Endothelial cell of umbilical vein (primary cell): ENCODE results near the gene SPATA33. TPM values are rescaled to one million over a fixed set of nuclear protein-coding genes. Genes with fewer than 3 reads are reported as not detected.

Experiments used
- BruUV-seq: library from RNA; stranded (reverse); fragments of 400-500 nt; replicated peaks from 2 replicates; lab custom pipeline; 2021; lab: Mats Ljungman, UMichigan
- CTCF ChIA-PET: fragments of 300-600, 350-600 bp; sonication (Branson Sonifier 250); formaldehyde crosslinking; loops from one replicate; lab custom pipeline; 2021; ENCODE audit warnings: antibody characterized with exemption, inconsistent platforms; lab: Charles Lee
- POLR2A ChIA-PET: fragments of 300-600, 350-600 bp; sonication (Branson Sonifier 250); formaldehyde crosslinking; loops from one replicate; lab custom pipeline; 2021; ENCODE audit warnings: antibody characterized with exemption, inconsistent platforms; lab: Charles Lee
- DNase-seq: peaks from one replicate; pipeline ENCODE4 v3.0.0-alpha.2; 2011; ENCODE audit warnings: low read depth, low spot score
- FAIRE-seq: peaks from 2 replicates; lab custom pipeline; 2011; peaks lifted over from hg19 to GRCh38; lab: Jason Lieb, UNC
- H2AFZ ChIP-seq: 2 replicates; pipeline ENCODE4 v1.6.0; 2012; ENCODE audit warnings: low read depth, low read length, control low read depth, inconsistent platforms
- H3K27ac ChIP-seq: 2 replicates; pipeline ENCODE4 v1.5.1; 2011; ENCODE audit warnings: low read depth, mild to moderate bottlenecking, control low read depth, low read length, moderate library complexity; ENCODE audit not compliant: insufficient read depth
- H3K27me3 ChIP-seq, 2 experiments: 2 replicates each; pipeline versions ENCODE4 v1.6.0 to v1.6.1; 2011; ENCODE audit warnings: low read length in 2 of 2, mixed read lengths in 1 of 2; ENCODE audit not compliant: control insufficient read depth in 2 of 2, insufficient read depth in 2 of 2
- H3K36me3 ChIP-seq, 2 experiments: 2 replicates in 1 of 2; 3 replicates in 1 of 2; pipeline ENCODE4 v1.5.1; 2011; ENCODE audit warnings: low read length in 2 of 2, mild to moderate bottlenecking in 1 of 2, moderate library complexity in 1 of 2; ENCODE audit not compliant: control insufficient read depth in 2 of 2, insufficient read depth in 2 of 2; ENCODE audit errors: extremely low read depth in 1 of 2
- H3K4me1 ChIP-seq: 3 replicates; pipeline ENCODE4 v1.5.1; 2011; ENCODE audit warnings: mild to moderate bottlenecking, low read length; ENCODE audit not compliant: control insufficient read depth, insufficient read depth; ENCODE audit errors: extremely low read depth
- H3K4me2 ChIP-seq: 2 replicates; pipeline ENCODE4 v1.6.1; 2011; ENCODE audit warnings: low read length, control low read depth, mixed read lengths; ENCODE audit not compliant: insufficient read depth
- H3K4me3 ChIP-seq, 3 experiments: fragments of 200-600 bp in 1 of 3; sonication (generic), shearing (Covaris generic) in 1 of 3; replicated peaks in 1 of 3; 2 replicates each; pipeline ENCODE4 v1.5.1; 2011 to 2016; ENCODE audit warnings: control low read depth in 3 of 3, low read length in 3 of 3, mild to moderate bottlenecking in 2 of 3, inconsistent platforms in 1 of 3, low read depth in 1 of 3, moderate library complexity in 1 of 3; ENCODE audit not compliant: insufficient read depth in 1 of 3
- H3K79me2 ChIP-seq: 2 replicates; pipeline ENCODE4 v1.6.0; 2012; ENCODE audit warnings: low read length, inconsistent platforms; ENCODE audit not compliant: control insufficient read depth, insufficient read depth
- H3K9ac ChIP-seq: replicated peaks from 2 replicates; pipeline ENCODE3; 2011; ENCODE audit warnings: low read length, control low read depth; ENCODE audit not compliant: insufficient read depth; ENCODE audit errors: extremely low read depth
- H3K9me1 ChIP-seq: replicated peaks from 3 replicates; pipeline ENCODE4 v1.6.0; 2011; ENCODE audit warnings: mild to moderate bottlenecking, low read length; ENCODE audit not compliant: control insufficient read depth, insufficient read depth; ENCODE audit errors: extremely low read depth
- H3K9me3 ChIP-seq: replicated peaks from 2 replicates; pipeline ENCODE4 v1.5.1; 2012; ENCODE audit warnings: low read length, inconsistent platforms; ENCODE audit not compliant: control insufficient read depth, insufficient read depth
- H4K20me1 ChIP-seq: replicated peaks from 2 replicates; pipeline ENCODE3; 2011; ENCODE audit warnings: mild to moderate bottlenecking, low read length; ENCODE audit not compliant: control insufficient read depth, insufficient read depth; ENCODE audit errors: extremely low read depth
- CTCF ChIP-seq, 2 donors: IDR thresholded peaks; 1 replicate in 1 of 2; 2 replicates in 1 of 2; pipeline ENCODE4 v1.5.1; 2011; ENCODE audit warnings: low read length in 2 of 2, mild to moderate bottlenecking in 2 of 2, moderate library complexity in 2 of 2, control low read depth in 1 of 2, inconsistent platforms in 1 of 2, low read depth in 1 of 2; ENCODE audit not compliant: insufficient read depth in 1 of 2; ENCODE audit errors: extremely low read depth in 1 of 2
- EZH2 ChIP-seq: IDR thresholded peaks from 2 replicates; pipeline ENCODE4 v1.6.1; 2012; ENCODE audit warnings: borderline replicate concordance, low read depth, mild to moderate bottlenecking, moderate library complexity, low read length, inconsistent platforms; ENCODE audit not compliant: severe bottlenecking
- FOS ChIP-seq: IDR thresholded peaks from 2 replicates; pipeline ENCODE4 v1.6.1; 2011; ENCODE audit warnings: mild to moderate bottlenecking, low read length, moderate library complexity, borderline replicate concordance; ENCODE audit not compliant: insufficient read depth
- GATA2 ChIP-seq: IDR thresholded peaks from 2 replicates; pipeline ENCODE4 v1.7.0; 2011; ENCODE audit warnings: low read depth, mild to moderate bottlenecking, moderate library complexity, mixed read lengths, low read length; ENCODE audit not compliant: insufficient read length, insufficient read depth
- JUN ChIP-seq: IDR thresholded peaks from 2 replicates; pipeline ENCODE4 v1.6.1; 2011; ENCODE audit warnings: borderline replicate concordance, low read depth; ENCODE audit not compliant: insufficient read length, insufficient read depth
- MAX ChIP-seq: IDR thresholded peaks from 2 replicates; pipeline ENCODE4 v1.6.1; 2011; ENCODE audit not compliant: insufficient read depth, insufficient read length
- MYC ChIP-seq: IDR thresholded peaks from one replicate; pipeline ENCODE4 v1.6.1; 2011; ENCODE audit warnings: mild to moderate bottlenecking, low read depth, low read length
- POLR2A ChIP-seq: IDR thresholded peaks from 2 replicates; pipeline ENCODE4 v1.6.1; 2012; ENCODE audit warnings: low read depth, mild to moderate bottlenecking, control low read depth, low read length
- POLR2AphosphoS5 ChIP-seq: IDR thresholded peaks from 2 replicates; pipeline ENCODE4 v1.6.1; 2012; ENCODE audit warnings: low read depth, mild to moderate bottlenecking, control low read depth, low read length, moderate library complexity; ENCODE audit not compliant: insufficient read depth
- dilution Hi-C: fragments of 300-500 bp; cut with MboI; formaldehyde crosslinking; loops from one replicate; pipeline ENCODE4 v1.15.0; 2019; ENCODE audit warnings: low sequenced_read_pairs; ENCODE audit not compliant: extremely low pct_ligation_motif_present
- intact Hi-C: fragments of 100-400 bp; cut with micrococcal nuclease; formaldehyde crosslinking; loops from one replicate; pipeline ENCODE4 v1.10.0; 2022
- polyA plus RNA-seq, 4 experiments: library from polyadenylated mRNA; depleted of rRNA in 3 of 4; stranded (reverse) in 3 of 4; unstranded in 1 of 4; fragments of >200 nt; gene quantifications; 2 replicates each; pipeline versions ENCODE4 v1.2.1 to v1.2.3, GENCODE V29; 2011 to 2012; ENCODE audit warnings: missing spikeins in 1 of 4
- total RNA-seq: library from RNA; stranded (reverse); gene quantifications from 2 replicates; pipeline ENCODE4 v1.2.3, GENCODE V29; 2021

Gene SPATA33
- total and polyA plus RNA-seq, 2 donors (not counting 3 experiments of a cell fraction or from before 2014, with no cell fraction given) = 3.5 to 11.4 TPM

- no peak for TF ChIP-seq MYC
- TF ChIP-seq POLR2A = no peak
- no peak for TF ChIP-seq JUN
- no peak for TF ChIP-seq FOS
- no peak for TF ChIP-seq EZH2
- no peak for TF ChIP-seq POLR2AphosphoS5
- no peak for TF ChIP-seq CTCF (IDR thresholded peaks at IDR 0.05; ENCODE audit: extremely low read depth in 1 of 2, insufficient read depth in 1 of 2, low read depth in 1 of 2, low read length in 2 of 2)
- TF ChIP-seq MAX = no peak
- no peak for TF ChIP-seq GATA2
- Histone ChIP-seq H3K4me2 (no peak overlapping the region), H3K79me2 (no peaks in the 10 kb centered on the region), H3K4me1 (peaks cover 2% of the 10 kb centered on the region), H3K36me3 (no peaks in the 10 kb centered on the region), H3K4me3 (no peak overlapping the region), H3K27ac (no peak overlapping the region), H2AFZ (no peak overlapping the region), H3K27me3 (no peaks in the 10 kb centered on the region), H3K9me1 (no peaks in the 10 kb centered on the region), H4K20me1 (no peaks in the 10 kb centered on the region), H3K9ac (no peak overlapping the region), H3K9me3 (no peaks in the 10 kb centered on the region)
- intact Hi-C loops = no loop called here
- BruUV-seq = no TSS peak
- POLR2A ChIA-PET = no interaction called here
- no peak for FAIRE-seq
- DNase-seq = no peak
- CTCF ChIA-PET = interaction anchor here (0.6 to 1.7 kb wide), 5 partner anchors 10 to 25 kb away, joined by 3 to 5 read pairs (median 3); no protein-coding TSS in a partner anchor
- dilution Hi-C loops = no loop called here
Observed at GRCh38 chr16:89617036-89617435, 40.6 kb upstream of the SPATA33 start.
